Activated T-cell treated with anti-CD3 and anti-CD28 coated beads, Interleukin-2, amount 50 U/mL, for 72 hours (primary cell): ENCODE results near the gene CDKN2A. TPM values are rescaled to one million over a fixed set of nuclear protein-coding genes. Genes with fewer than 3 reads are reported as not detected.

Experiments used
- ATAC-seq, 2 donors: fragments of 150-1000 bp; cut with Tn5 transposase; replicated peaks in 1 of 2; 2 replicates each; pipeline ENCODE4 v1.10.0; 2021; ENCODE audit warnings: moderate library complexity in 2 of 2, mild to moderate bottlenecking in 1 of 2
- DNase-seq, 2 donors: peaks; one replicate each; pipeline ENCODE4 v3.0.0; 2021 to 2022; ENCODE audit warnings: mixed read lengths in 1 of 2
- H3K27ac Mint-ChIP-seq: one replicate; pipeline ENCODE4 v1.8.0; 2022; ENCODE audit warnings: mild to moderate bottlenecking, moderate library complexity, mixed read lengths
- H3K27me3 Mint-ChIP-seq: one replicate; pipeline ENCODE4 v1.8.0; 2022; ENCODE audit warnings: low read depth, mixed read lengths
- H3K36me3 Mint-ChIP-seq, 2 donors: one replicate each; pipeline ENCODE4 v1.8.0; 2022; ENCODE audit warnings: mixed read lengths in 2 of 2, mild to moderate bottlenecking in 1 of 2; ENCODE audit not compliant: insufficient read depth in 2 of 2
- H3K4me1 Mint-ChIP-seq: one replicate; pipeline ENCODE4 v1.8.0; 2022; ENCODE audit warnings: low read depth, mixed read lengths
- H3K4me3 Mint-ChIP-seq, 2 donors: one replicate each; pipeline ENCODE4 v1.8.0; 2022; ENCODE audit warnings: mild to moderate bottlenecking in 2 of 2, mixed read lengths in 2 of 2, moderate library complexity in 2 of 2
- H3K9me3 Mint-ChIP-seq, 2 donors: one replicate each; pipeline ENCODE4 v1.8.0; 2022; ENCODE audit warnings: mixed read lengths in 2 of 2
- total RNA-seq, 2 donors: library from RNA; stranded (reverse); gene quantifications; one replicate each; pipeline ENCODE4 v1.2.3, GENCODE V29; 2022

Gene CDKN2A
- total RNA-seq, 2 donors from 2014 or later = 2.8 to 5.0 TPM

DNA sequence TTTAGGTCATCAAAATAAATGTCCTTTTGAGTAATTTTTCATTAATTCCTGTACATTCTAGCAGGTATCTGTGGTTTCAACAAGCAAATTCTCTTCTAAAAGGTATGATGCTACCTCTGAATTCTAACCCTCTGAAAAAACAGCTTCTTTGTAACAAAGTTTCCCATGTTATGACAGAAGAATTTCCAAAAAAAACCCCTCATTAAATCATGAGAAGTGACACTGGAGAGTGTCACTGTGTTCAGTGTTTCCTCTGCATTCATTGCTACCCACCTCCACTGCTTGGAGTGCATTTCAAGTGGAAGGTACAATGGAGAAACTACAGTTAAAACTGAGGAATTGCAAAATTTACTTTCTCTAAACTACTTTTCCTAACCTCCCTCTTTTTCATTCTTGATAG is 10.1 kb downstream of the CDKN2A start:
- Mint-ChIP-seq H3K27me3 (peaks cover 81% of the 10 kb centered on the region), H3K36me3 (no peaks in the 10 kb centered on the region), H3K4me1 (peaks cover 10% of the 10 kb centered on the region), H3K4me3 (no peak overlapping the region), H3K27ac (no peak overlapping the region), H3K9me3 (no peaks in the 10 kb centered on the region)
- no peak for ATAC-seq
- no peak for DNase-seq

DNA sequence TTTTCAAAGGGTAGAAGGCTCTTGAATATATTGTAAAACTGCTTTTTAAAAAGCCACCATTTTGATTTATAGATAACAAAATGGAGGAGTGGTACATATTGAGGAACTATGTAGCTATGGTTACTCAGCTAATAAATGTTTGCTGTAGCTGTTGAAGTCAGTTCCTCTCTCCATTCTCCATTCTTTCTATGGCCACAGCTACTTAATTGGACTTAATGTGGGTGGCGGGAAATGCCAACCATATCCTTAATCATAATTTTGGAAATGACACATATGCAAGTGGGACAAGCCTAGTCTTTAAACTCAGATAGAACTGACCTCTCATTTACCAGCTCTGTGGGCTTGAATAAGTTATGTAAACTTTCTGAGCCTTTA is 10.6 kb downstream of the CDKN2A start:
- Mint-ChIP-seq H3K27ac (no peak overlapping the region), H3K36me3 (no peaks in the 10 kb centered on the region), H3K9me3 (no peaks in the 10 kb centered on the region), H3K4me1 (peaks cover 10% of the 10 kb centered on the region), H3K27me3 (peaks cover 81% of the 10 kb centered on the region), H3K4me3 (no peak overlapping the region)
- ATAC-seq (no peak), DNase-seq (no peak)

DNA sequence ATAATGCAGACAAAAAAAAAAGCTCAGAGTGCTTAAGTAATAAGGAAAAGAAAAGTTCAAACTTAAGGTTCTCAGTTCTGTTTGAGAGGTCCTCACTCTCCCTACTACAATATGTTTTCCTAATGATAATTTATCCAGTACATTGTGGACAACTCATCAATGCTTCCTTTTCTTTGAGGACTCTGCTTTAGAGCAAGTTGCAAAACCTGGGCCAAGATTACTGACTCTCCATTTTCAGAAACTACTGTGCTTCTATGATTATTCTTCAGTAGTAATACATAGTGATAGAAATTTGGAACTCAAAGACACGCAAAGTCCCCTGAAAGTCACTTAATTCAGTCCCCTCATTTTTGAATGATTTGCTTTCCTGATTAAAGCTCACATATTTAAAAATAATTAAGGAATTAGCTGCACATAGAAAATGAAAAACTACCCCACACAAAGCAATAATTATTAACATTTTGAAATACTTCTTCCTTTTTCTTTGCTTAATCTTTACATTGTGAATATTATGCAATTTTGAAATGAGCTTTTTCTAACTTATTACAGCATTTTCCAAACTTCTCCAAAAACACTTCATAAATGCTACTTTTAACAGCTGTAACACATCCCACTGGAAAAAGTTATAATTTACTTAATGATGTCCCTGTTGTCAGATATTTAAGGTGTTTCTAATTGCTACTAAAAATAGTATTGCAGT is 11.2 kb downstream of the CDKN2A start:
- H3K36me3 Mint-ChIP-seq = no peaks in the 10 kb centered on the region
- peaks cover 8% of the 10 kb centered on the region for H3K4me1 Mint-ChIP-seq
- peaks cover 80% of the 10 kb centered on the region for H3K27me3 Mint-ChIP-seq
- no peaks in the 10 kb centered on the region for H3K9me3 Mint-ChIP-seq
- DNase-seq = no peak
- no peak overlapping the region for H3K4me3 Mint-ChIP-seq
- no peak for ATAC-seq
- H3K27ac Mint-ChIP-seq = no peak overlapping the region

DNA sequence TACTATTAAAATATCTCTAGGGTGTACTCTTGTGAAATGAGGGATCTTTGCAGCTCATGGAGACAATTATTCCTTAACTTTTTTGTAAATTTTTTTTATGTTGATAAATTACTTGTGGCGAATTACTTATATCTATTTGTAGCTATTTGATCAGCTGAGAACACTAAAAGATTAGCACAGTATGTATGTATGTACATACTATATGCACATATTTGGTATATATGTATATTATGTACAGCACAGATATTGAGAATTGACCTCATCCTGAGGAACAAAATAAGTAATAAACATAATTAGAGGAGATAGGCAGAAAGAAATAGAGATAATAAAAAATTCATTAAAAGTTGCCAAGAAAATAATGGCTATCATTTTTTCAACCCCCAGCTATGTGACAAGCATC is 11.8 kb downstream of the CDKN2A start:
- Mint-ChIP-seq H3K4me1 (peaks cover 8% of the 10 kb centered on the region), H3K9me3 (no peaks in the 10 kb centered on the region), H3K27me3 (peaks cover 79% of the 10 kb centered on the region), H3K4me3 (no peak overlapping the region), H3K27ac (no peak overlapping the region), H3K36me3 (no peaks in the 10 kb centered on the region)
- ATAC-seq (no peak), DNase-seq (no peak)

DNA sequence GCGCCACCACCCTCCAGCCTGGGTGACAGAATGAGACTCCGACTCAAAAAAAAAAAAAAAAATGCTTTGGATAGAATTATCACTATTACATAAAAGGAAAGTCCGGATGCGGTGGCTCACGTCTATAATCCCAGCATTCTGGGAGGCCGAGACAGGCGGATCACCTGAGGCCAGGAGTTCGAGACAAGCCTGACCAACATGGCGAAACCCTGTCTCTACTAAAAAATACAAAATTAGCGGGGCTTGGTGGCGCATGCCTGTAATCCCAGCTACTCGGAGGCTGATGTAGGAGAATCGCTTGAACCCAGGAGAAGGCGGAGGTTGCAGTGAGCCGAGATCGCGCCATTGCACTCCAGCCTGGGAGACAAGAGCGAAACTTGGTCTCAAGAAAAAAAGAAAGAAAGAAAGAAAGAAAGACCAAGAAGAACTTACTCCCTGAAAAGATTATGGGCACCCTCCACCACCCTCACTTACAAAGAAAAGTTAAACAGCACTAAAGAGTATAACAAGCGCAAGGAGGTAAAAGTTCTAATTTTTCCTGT is 17.8 kb downstream of the CDKN2A start:
- Mint-ChIP-seq H3K4me1 (peaks cover 31% of the 10 kb centered on the region), H3K36me3 (no peaks in the 10 kb centered on the region), H3K4me3 (peak overlapping the region; percentile 9 to 90), H3K9me3 (no peaks in the 10 kb centered on the region), H3K27me3 (peaks cover 87% of the 10 kb centered on the region), H3K27ac (no peak overlapping the region)
- DNase-seq = no peak
- ATAC-seq = no peak

DNA sequence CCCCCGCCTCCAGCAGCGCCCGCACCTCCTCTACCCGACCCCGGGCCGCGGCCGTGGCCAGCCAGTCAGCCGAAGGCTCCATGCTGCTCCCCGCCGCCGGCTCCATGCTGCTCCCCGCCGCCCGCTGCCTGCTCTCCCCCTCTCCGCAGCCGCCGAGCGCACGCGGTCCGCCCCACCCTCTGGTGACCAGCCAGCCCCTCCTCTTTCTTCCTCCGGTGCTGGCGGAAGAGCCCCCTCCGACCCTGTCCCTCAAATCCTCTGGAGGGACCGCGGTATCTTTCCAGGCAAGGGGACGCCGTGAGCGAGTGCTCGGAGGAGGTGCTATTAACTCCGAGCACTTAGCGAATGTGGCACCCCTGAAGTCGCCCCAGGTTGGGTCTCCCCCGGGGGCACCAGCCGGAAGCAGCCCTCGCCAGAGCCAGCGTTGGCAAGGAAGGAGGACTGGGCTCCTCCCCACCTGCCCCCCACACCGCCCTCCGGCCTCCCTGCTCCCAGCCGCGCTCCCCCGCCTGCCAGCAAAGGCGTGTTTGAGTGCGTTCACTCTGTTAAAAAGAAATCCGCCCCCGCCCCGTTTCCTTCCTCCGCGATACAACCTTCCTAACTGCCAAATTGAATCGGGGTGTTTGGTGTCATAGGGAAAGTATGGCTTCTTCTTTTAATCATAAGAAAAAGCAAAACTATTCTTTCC is 19.3 kb downstream of the CDKN2A start:
- H3K9me3 Mint-ChIP-seq = no peaks in the 10 kb centered on the region
- ATAC-seq (peak; percentile 79), DNase-seq (peak; percentile 44 to 45)
- peak overlapping the region; percentile 90 to 92 for H3K4me3 Mint-ChIP-seq
- peaks cover 0 to 1% of the 10 kb centered on the region in 2 donors for H3K36me3 Mint-ChIP-seq
- peaks cover 40% of the 10 kb centered on the region for H3K4me1 Mint-ChIP-seq
- H3K27ac Mint-ChIP-seq = no peak overlapping the region
- H3K27me3 Mint-ChIP-seq = peaks cover 96% of the 10 kb centered on the region

DNA sequence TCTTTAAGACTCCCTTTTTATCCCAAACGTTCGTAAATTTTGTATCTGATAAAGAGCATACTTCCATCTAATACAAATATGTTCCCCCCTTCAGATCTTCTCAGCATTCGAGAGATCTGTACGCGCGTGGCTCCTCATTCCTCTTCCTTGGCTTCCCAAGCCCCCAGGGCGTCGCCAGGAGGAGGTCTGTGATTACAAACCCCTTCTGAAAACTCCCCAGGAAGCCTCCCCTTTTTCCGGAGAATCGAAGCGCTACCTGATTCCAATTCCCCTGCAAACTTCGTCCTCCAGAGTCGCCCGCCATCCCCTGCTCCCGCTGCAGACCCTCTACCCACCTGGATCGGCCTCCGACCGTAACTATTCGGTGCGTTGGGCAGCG is 19.9 kb downstream of the CDKN2A start:
- H3K4me1 Mint-ChIP-seq = peaks cover 40% of the 10 kb centered on the region
- ATAC-seq (no peak), DNase-seq (no peak)
- H3K36me3 Mint-ChIP-seq = peaks cover 0 to 2% of the 10 kb centered on the region in 2 donors
- H3K9me3 Mint-ChIP-seq = no peaks in the 10 kb centered on the region
- peak overlapping the region; percentile 54 for H3K27ac Mint-ChIP-seq
- H3K4me3 Mint-ChIP-seq = peak overlapping the region; percentile 90 to 92
- peaks cover 96% of the 10 kb centered on the region for H3K27me3 Mint-ChIP-seq

DNA sequence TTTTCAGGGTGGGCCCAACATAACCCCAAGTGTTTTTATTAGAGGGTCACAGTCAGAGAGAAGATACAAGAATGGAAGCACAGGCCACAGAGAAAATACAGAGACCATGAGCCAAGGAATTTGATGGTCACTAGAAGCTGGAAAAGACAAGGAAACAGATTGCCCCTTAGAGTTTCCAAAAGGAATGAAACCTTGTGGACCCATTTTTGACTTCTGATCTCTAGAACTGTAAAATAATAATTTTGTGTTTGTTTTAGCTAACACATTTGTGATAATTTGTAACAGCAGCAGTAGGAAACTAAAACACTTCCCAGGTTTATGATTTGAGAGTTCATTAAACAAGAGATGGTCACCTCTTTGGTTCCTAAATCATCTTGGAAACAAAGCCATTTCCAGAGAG is 21.8 kb downstream of the CDKN2A start:
- no peak overlapping the region for H3K4me3 Mint-ChIP-seq
- no peak overlapping the region for H3K27ac Mint-ChIP-seq
- peaks cover 51% of the 10 kb centered on the region for H3K4me1 Mint-ChIP-seq
- H3K36me3 Mint-ChIP-seq = peaks cover 7 to 8% of the 10 kb centered on the region in 2 donors
- ATAC-seq (no peak), DNase-seq (no peak)
- no peaks in the 10 kb centered on the region for H3K9me3 Mint-ChIP-seq
- peaks cover 99% of the 10 kb centered on the region for H3K27me3 Mint-ChIP-seq

DNA sequence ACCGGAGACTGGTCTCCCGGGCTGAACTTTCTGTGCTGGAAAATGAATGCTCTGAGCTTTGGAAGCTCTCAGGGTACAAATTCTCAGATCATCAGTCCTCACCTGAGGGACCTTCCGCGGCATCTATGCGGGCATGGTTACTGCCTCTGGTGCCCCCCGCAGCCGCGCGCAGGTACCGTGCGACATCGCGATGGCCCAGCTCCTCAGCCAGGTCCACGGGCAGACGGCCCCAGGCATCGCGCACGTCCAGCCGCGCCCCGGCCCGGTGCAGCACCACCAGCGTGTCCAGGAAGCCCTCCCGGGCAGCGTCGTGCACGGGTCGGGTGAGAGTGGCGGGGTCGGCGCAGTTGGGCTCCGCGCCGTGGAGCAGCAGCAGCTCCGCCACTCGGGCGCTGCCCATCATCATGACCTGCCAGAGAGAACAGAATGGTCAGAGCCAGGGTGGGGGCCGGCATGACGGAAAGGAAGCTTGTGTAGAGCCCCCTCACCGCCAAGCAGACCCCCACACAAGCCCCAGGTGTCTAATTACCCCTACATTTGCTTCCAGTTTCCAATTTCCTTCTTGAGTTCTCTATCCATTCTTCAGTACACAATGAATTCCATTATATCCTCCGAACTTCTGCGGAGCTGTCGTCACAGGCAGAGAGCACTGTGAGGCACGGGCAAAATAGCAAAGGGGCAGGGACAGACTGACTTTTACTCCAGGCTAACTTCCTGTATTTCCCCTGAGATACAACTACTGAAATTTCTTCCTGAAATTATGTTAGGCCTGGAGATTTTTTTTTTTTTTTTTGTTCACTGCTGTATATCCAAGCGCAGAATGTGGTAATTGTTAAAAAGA is 23.2 kb downstream of the CDKN2A start:
- Mint-ChIP-seq H3K27ac (no peak overlapping the region), H3K4me1 (peaks cover 53% of the 10 kb centered on the region), H3K36me3 (peaks cover 8 to 9% of the 10 kb centered on the region in 2 donors), H3K4me3 (no peak overlapping the region), H3K27me3 (peaks cover 100% of the 10 kb centered on the region), H3K9me3 (peaks cover 0 to 2% of the 10 kb centered on the region in 2 donors)
- no peak for DNase-seq
- no peak for ATAC-seq

DNA sequence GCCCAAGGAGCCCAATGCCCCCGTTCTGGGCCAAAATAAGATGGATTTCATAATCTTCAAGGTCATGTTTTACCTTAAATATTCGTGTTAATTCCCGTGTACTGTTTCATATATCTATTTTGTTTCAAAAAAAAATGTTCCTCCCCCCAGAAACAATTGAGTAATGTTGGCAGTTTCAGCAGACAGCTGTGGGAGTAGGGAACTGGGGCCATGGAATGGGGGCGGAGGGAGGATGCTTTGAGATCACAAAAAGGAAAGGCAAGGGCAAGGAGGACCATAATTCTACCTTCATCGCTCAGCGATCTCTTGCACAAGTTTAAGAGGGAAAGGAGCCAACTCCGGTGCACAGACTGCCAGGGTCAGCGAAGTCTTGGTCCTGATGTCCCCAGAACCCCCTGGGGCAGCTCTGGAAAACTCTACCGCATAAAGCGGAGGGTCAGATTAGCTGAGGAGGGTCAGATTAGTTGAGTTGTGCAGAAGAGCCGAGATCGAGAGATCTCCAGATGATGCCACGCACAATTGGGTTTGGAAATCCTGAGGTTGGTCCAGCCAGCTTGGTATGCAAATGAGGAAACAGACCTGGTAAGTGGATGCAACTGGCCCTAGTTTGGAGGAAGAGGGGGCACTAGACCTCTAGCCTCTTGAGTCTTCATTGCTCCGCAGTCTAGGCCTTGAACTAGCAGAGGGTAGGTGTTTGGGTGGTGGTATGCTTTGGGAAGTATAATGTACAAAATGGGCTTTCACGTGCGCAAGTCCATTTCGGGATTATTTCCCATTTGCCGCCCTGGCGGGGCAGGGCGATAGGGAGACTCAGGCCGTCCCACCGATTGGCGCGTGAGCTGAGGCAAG is 24.0 kb downstream of the CDKN2A start:
- Mint-ChIP-seq H3K27me3 (peaks cover 100% of the 10 kb centered on the region), H3K4me3 (peak overlapping the region in 1 of 2 donors; percentile 37), H3K9me3 (peaks cover 0 to 2% of the 10 kb centered on the region in 2 donors), H3K4me1 (peaks cover 56% of the 10 kb centered on the region), H3K36me3 (peaks cover 8 to 9% of the 10 kb centered on the region in 2 donors), H3K27ac (no peak overlapping the region)
- ATAC-seq (no peak), DNase-seq (no peak)

DNA sequence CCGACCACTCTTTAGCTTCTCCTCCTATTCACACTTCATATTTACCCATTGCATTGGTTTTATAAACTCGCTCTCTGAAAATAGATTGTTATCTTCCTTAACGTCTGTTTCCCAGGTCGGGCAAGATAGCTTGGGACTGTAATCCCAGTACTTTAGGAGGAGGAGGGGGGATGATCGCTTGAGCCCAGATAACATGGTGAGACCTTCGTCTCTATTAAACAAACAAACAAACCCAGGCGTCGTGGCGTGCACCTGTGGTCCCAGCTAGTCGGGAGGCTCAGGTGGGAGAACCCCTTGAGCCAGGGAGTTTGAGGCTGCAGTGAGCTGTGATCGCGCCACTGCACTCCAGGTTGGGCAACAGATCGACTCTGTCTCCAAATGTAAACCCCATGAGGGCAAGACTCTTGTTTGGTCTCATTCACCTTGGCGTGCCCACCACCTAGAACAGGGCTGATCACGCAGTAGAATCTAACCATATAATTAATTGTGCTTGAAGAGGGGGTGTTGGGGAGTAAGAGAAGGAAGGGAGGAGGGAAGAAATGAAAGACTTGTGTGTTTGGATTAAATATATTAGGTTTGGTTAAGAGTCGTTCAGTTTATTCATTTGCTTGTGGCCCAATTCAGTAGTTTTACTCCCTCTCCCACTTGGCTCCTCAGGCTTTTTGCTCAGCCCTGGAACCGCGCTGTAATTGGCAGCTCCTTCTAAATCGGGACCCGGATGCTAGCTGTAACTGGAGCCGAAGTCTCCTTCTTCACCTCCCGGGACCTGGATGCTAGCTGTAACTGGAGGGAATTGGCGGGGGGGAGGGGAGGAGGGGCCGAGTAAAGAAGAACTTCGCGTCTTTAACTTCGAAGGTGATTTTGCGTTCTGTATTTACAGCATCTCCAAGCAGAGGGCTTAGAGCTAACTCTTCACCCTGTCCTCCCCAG is 24.9 kb downstream of the CDKN2A start:
- peak overlapping the region; percentile 22 to 66 for H3K4me3 Mint-ChIP-seq
- peaks cover 8 to 9% of the 10 kb centered on the region in 2 donors for H3K36me3 Mint-ChIP-seq

More for the DNA sequence above, 24.9 kb downstream of the CDKN2A start:
- peaks cover 0 to 2% of the 10 kb centered on the region in 2 donors for H3K9me3 Mint-ChIP-seq
- H3K27ac Mint-ChIP-seq = peak overlapping the region; percentile 25
- H3K4me1 Mint-ChIP-seq = peaks cover 56% of the 10 kb centered on the region
- peaks cover 100% of the 10 kb centered on the region for H3K27me3 Mint-ChIP-seq
- ATAC-seq = no peak
- no peak for DNase-seq
